K562 (cell line): ENCODE results near the gene CC2D2B. TPM values are rescaled to one million over a fixed set of nuclear protein-coding genes. Genes with fewer than 3 reads are reported as not detected.
A peak's percentile ranks its signal among the peaks of the same experiment; 100 is the strongest.

Experiments used
- ATAC-seq: fragments of 200-7000 bp; cut with Tn5 transposase; 3 replicates; pipeline ENCODE4 v1.9.1; 2020; ENCODE audit warnings: moderate library complexity
- BruUV-seq: library from RNA; stranded (reverse); fragments of 400-500 nt; replicated peaks from 2 replicates; lab custom pipeline; 2021; lab: Mats Ljungman, UMichigan
- CTCF ChIA-PET: fragments of 300-600 bp; formaldehyde crosslinking; extraction: SDS; loops from one replicate; lab custom pipeline; 2021; ENCODE audit warnings: low intra/inter-chr PET ratio; lab: Yijun Ruan, JAX
- POLR2A ChIA-PET: fragments of 300-600, 350-650 bp; sonication (Branson Sonifier 250); formaldehyde crosslinking; extraction: SDS; loops from one replicate; lab custom pipeline; 2021; ENCODE audit warnings: antibody characterized with exemption, inconsistent platforms; lab: Yijun Ruan, JAX
- DNase-seq, 4 experiments: peaks; one replicate each; pipeline versions ENCODE4 v3.0.0 to v3.0.0-alpha.2; 2011 to 2018; ENCODE audit warnings: low spot score in 3 of 4, mixed read lengths in 3 of 4; ENCODE audit errors: extremely low read depth in 1 of 4
- FAIRE-seq: peaks from 2 replicates; lab custom pipeline; 2011; peaks lifted over from hg19 to GRCh38; lab: Jason Lieb, UNC
- H2AFZ ChIP-seq: 2 replicates; pipeline ENCODE4 v1.6.0; 2011; ENCODE audit warnings: low read depth, low read length, control low read depth, inconsistent platforms
- H3K27ac ChIP-seq: fragments of 200-600 bp; 3 replicates; pipeline ENCODE4 v1.8.0; 2011; ENCODE audit warnings: low read depth, mild to moderate bottlenecking, control low read depth, inconsistent platforms, low read length, moderate library complexity, mixed read lengths; ENCODE audit errors: extremely low read depth
- H3K27me3 ChIP-seq, 2 experiments: fragments of 300-600 bp in 1 of 2; 2 replicates in 1 of 2; 3 replicates in 1 of 2; pipeline versions ENCODE4 v1.6.0 to v1.8.0; 2011; ENCODE audit warnings: inconsistent platforms in 2 of 2, low read length in 2 of 2, mild to moderate bottlenecking in 1 of 2, mixed read lengths in 1 of 2, moderate library complexity in 1 of 2; ENCODE audit not compliant: control insufficient read depth in 2 of 2, insufficient read depth in 2 of 2
- H3K36me3 ChIP-seq: fragments of 300-600 bp; 3 replicates; pipeline ENCODE4 v1.8.0; 2011; ENCODE audit warnings: mild to moderate bottlenecking, low read length, inconsistent platforms; ENCODE audit not compliant: control insufficient read depth, insufficient read depth
- H3K4me1 ChIP-seq, 2 experiments: fragments of 200-600 bp in 1 of 2; replicated peaks in 1 of 2; 2 replicates in 1 of 2; 3 replicates in 1 of 2; pipeline versions ENCODE4 v1.5.1 to v1.8.0; 2011; ENCODE audit warnings: inconsistent platforms in 2 of 2, low read length in 2 of 2, mild to moderate bottlenecking in 1 of 2, mixed read lengths in 1 of 2, moderate library complexity in 1 of 2; ENCODE audit not compliant: control insufficient read depth in 2 of 2, insufficient read depth in 2 of 2
- H3K4me2 ChIP-seq: 2 replicates; pipeline ENCODE4 v1.6.1; 2011; ENCODE audit warnings: low read length, control low read depth, inconsistent platforms, mixed read lengths; ENCODE audit not compliant: insufficient read depth
- H3K4me3 ChIP-seq: fragments of 200-600 bp; sonication (generic), shearing (Covaris generic); 2 replicates; pipeline ENCODE4 v1.5.1; 2016; ENCODE audit warnings: control low read depth, inconsistent platforms
- H3K79me2 ChIP-seq: fragments of 200-600 bp; 3 replicates; pipeline ENCODE4 v1.8.0; 2011; ENCODE audit warnings: low read length, inconsistent platforms; ENCODE audit not compliant: control insufficient read depth, insufficient read depth
- H3K9ac ChIP-seq, 2 experiments: 2 replicates each; pipeline versions ENCODE4 v1.6.0 to v1.6.1; 2011; ENCODE audit warnings: low read depth in 2 of 2, low read length in 2 of 2, control low read depth in 1 of 2, inconsistent platforms in 1 of 2, mild to moderate bottlenecking in 1 of 2, mixed read lengths in 1 of 2; ENCODE audit not compliant: insufficient read depth in 1 of 2
- H3K9me1 ChIP-seq: one replicate; pipeline ENCODE4 v1.6.0; 2011; ENCODE audit warnings: inconsistent platforms, mild to moderate bottlenecking, low read length, moderate library complexity; ENCODE audit not compliant: control insufficient read depth, insufficient read depth
- H3K9me3 ChIP-seq: replicated peaks from 2 replicates; pipeline ENCODE4 v1.5.1; 2011; ENCODE audit warnings: low read depth, low read length, inconsistent platforms; ENCODE audit not compliant: control insufficient read depth, insufficient read depth
- H4K20me1 ChIP-seq: replicated peaks from 2 replicates; pipeline ENCODE4 v1.6.1; 2011; ENCODE audit warnings: low read length, inconsistent platforms, mixed read lengths; ENCODE audit not compliant: control insufficient read depth, insufficient read depth
- BCLAF1 ChIP-seq, 2 experiments: fragments of 450-650 bp in 1 of 2; IDR thresholded peaks; 2 replicates each; pipeline ENCODE4 v1.6.1; 2011 to 2017; ENCODE audit warnings: low read depth in 2 of 2, antibody characterized with exemption in 1 of 2, borderline replicate concordance in 1 of 2, low read length in 1 of 2, mild to moderate bottlenecking in 1 of 2, mixed read lengths in 1 of 2; ENCODE audit not compliant: control insufficient read depth in 1 of 2
- C11orf30 ChIP-seq: fragments of 450-650 bp; IDR thresholded peaks from 2 replicates; pipeline ENCODE4 v1.6.1; 2016; ENCODE audit warnings: low read depth, mild to moderate bottlenecking
- CTCF ChIP-seq, 3 experiments: IDR thresholded peaks in 2 of 3; conservative IDR thresholded peaks in 1 of 3; 2 replicates each; pipeline ENCODE4 v1.5.1; 2011 to 2012; ENCODE audit warnings: low read length in 3 of 3, mild to moderate bottlenecking in 3 of 3, control low read depth in 2 of 3, improper control_type of control experiment in 1 of 3, inconsistent platforms in 1 of 3, low read depth in 1 of 3, mixed read lengths in 1 of 3, moderate library complexity in 1 of 3; ENCODE audit not compliant: insufficient read depth in 2 of 3
- DACH1 ChIP-seq: fragments of 450-650 bp; IDR thresholded peaks from 2 replicates; pipeline ENCODE4 v1.6.1; 2018; ENCODE audit not compliant: partially characterized antibody
- MAFF ChIP-seq: IDR thresholded peaks from 2 replicates; pipeline ENCODE4 v1.6.1; 2012; ENCODE audit warnings: low read length, improper control_type of control experiment
- MAFG ChIP-seq: fragments of 450-650 bp; conservative IDR thresholded peaks from 2 replicates; pipeline ENCODE4 v1.6.1; 2016; ENCODE audit warnings: missing genetic modification characterization, missing compliant biosample characterization
- MCM3 ChIP-seq: fragments of 450-650 bp; IDR thresholded peaks from 2 replicates; pipeline ENCODE4 v1.6.1; 2016
- NFXL1 ChIP-seq: fragments of 450-650 bp; formaldehyde crosslinking; IDR thresholded peaks from 2 replicates; pipeline ENCODE4 v1.4.0; 2021; ENCODE audit warnings: mild to moderate bottlenecking
- NRF1 ChIP-seq, 2 experiments: fragments of 450-650 bp; IDR thresholded peaks in 1 of 2; conservative IDR thresholded peaks in 1 of 2; 2 replicates each; pipeline ENCODE4 v1.6.1; 2014; ENCODE audit warnings: mild to moderate bottlenecking in 2 of 2
- RAD21 ChIP-seq, 2 experiments: fragments of 250-450 bp in 1 of 2; fragments of 450-650 bp in 1 of 2; sonication (Bioruptor Pico) in 1 of 2; formaldehyde crosslinking in 1 of 2; IDR thresholded peaks in 1 of 2; conservative IDR thresholded peaks in 1 of 2; 2 replicates each; pipeline versions ENCODE4 v1.4.0 to v1.8.0; 2020 to 2022; ENCODE audit warnings: mild to moderate bottlenecking in 2 of 2, moderate library complexity in 1 of 2
- RFX7 ChIP-seq: fragments of 250-450 bp; sonication (Bioruptor Pico); IDR thresholded peaks from 2 replicates; pipeline ENCODE4 v1.5.1; 2021; ENCODE audit warnings: mild to moderate bottlenecking
- SMC3 ChIP-seq: conservative IDR thresholded peaks from 2 replicates; pipeline ENCODE4 v1.6.1; 2011; ENCODE audit warnings: low read depth, low read length, improper control_type of control experiment; ENCODE audit not compliant: insufficient read depth
- SRSF3 ChIP-seq: fragments of 200-400 bp; formaldehyde crosslinking; IDR thresholded peaks from 2 replicates; pipeline ENCODE4 v1.6.1; 2016; ENCODE audit warnings: mild to moderate bottlenecking, low read length, moderate library complexity; ENCODE audit not compliant: insufficient read depth
- ZNF316 ChIP-seq: fragments of 450-650 bp; IDR thresholded peaks from 2 replicates; pipeline ENCODE4 v1.6.1; 2016
- WGBS: fragments of 100-300 bp; shearing (Covaris generic); methylation state at CpG from one replicate; pipeline ENCODE4 v1.1.6; 2016; ENCODE audit warnings: low coverage, mixed read lengths; ENCODE audit not compliant: insufficient coverage; ENCODE audit errors: missing lambda C conversion rate; 5-methylcytosine and 5-hydroxymethylcytosine counted together
- in situ Hi-C: fragments of 300-500 bp; cut with MboI; formaldehyde crosslinking; loops from 4 replicates; pipeline ENCODE4 v1.15.0; 2018; ENCODE audit warnings: inconsistent platforms, mixed read lengths
- intact Hi-C: fragments of 100-400 bp; cut with micrococcal nuclease; formaldehyde crosslinking; loops from 2 replicates; pipeline ENCODE4 v1.14.2; 2022
- polyA plus RNA-seq, 8 experiments: library from polyadenylated mRNA; depleted of rRNA in 4 of 8; stranded (reverse) in 5 of 8; unstranded in 3 of 8; fragments of >200 nt; fragmentation: Nextera tagmentation in 2 of 8; fragmentation: Illumina TruSeq in 1 of 8; extraction: Ambion mirVana in 2 of 8; extraction: Trizol in 1 of 8; gene quantifications; 2 replicates each; pipeline versions ENCODE4 v1.2.1 to v1.2.3, GENCODE V29; 2011 to 2014; ENCODE audit warnings: inconsistent platforms in 1 of 8, missing spikeins in 1 of 8
- total RNA-seq, 7 experiments: library from RNA; depleted of rRNA in 6 of 7; stranded (reverse); fragments of >200 nt in 6 of 7; fragmentation: Illumina TruSeq in 2 of 7; extraction: Trizol in 2 of 7; gene quantifications; 2 replicates each; pipeline versions ENCODE4 v1.2.1 to v1.2.3, GENCODE V29; 2011 to 2021; ENCODE audit warnings: low replicate concordance in 1 of 7
- TF ChIP-seq, protein P1 (sequence below): sonication (generic); IDR thresholded peaks from 2 replicates; pipeline ENCODE4 v1.6.1; 2016

Gene CC2D2B
- total and polyA plus RNA-seq, 9 of the 15 experiments (the other 6 are each of a cell fraction or from before 2014, with no cell fraction given): 0.10 to 0.34 (median 0.20) TPM; not detected in 5

- TF ChIP-seq BCLAF1 (IDR thresholded peaks at IDR 0.05; ENCODE audit: borderline replicate concordance in 1 of 2, control insufficient read depth in 1 of 2, low read depth in 2 of 2, low read length in 1 of 2) (no peak), RFX7 (CRISPR knock-in tag) (no peak), CTCF (IDR thresholded peaks at IDR 0.05 in 2 of 3, conservative IDR thresholded peaks at IDR 0.05 in 1 of 3; ENCODE audit: insufficient read depth in 2 of 3, low read depth in 1 of 3, low read length in 3 of 3) (peak; percentile 19 to 44 (median 37); a peak in 5 of 6 replicates), NFXL1 (CRISPR knock-in tag) (no peak), MAFG (tag) (0 out of 2 replicates have a peak, but pooled peaks have one; percentile 22), MAFF (peak; percentile 16; the same call in 1 of the 2 replicates), NRF1 (conservative IDR thresholded peaks at IDR 0.05 in 1 of 2, IDR thresholded peaks at IDR 0.05 in 1 of 2) (no peak), C11orf30 (peak; percentile 50), SMC3 (0 out of 2 replicates have a peak, but pooled peaks have one; percentile 6), ZNF316 (peak; percentile 73), DACH1 (no peak), RAD21 (CRISPR knock-in tag; conservative IDR thresholded peaks at IDR 0.05 in 1 of 2, IDR thresholded peaks at IDR 0.05 in 1 of 2) (peak; percentile 26 to 45), SRSF3 (no peak), MCM3 (no peak)
- TF ChIP-seq, protein P1, sequence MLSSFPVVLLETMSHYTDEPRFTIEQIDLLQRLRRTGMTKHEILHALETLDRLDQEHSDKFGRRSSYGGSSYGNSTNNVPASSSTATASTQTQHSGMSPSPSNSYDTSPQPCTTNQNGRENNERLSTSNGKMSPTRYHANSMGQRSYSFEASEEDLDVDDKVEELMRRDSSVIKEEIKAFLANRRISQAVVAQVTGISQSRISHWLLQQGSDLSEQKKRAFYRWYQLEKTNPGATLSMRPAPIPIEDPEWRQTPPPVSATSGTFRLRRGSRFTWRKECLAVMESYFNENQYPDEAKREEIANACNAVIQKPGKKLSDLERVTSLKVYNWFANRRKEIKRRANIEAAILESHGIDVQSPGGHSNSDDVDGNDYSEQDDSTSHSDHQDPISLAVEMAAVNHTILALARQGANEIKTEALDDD: peak; percentile 58
- H3K9ac ChIP-seq: peak overlapping the region; percentile 66 to 85
- H3K9me1 ChIP-seq: no peaks in the 10 kb centered on the region
- POLR2A ChIA-PET: interaction anchor here (0.5 to 1.0 kb wide), 3 partner anchors 12 to 606 kb away, joined by 3 to 4 read pairs (median 3); no protein-coding TSS in a partner anchor
- H3K4me1 ChIP-seq: peaks cover 0 to 8% of the 10 kb centered on the region in 2 experiments; a peak in 3 of 5 replicates
- H3K27me3 ChIP-seq: no peaks in the 10 kb centered on the region
- H3K79me2 ChIP-seq: peaks cover 11% of the 10 kb centered on the region; the same call in 2 of the 3 replicates
- DNase-seq: peak; percentile 20 to 66 (median 28)
- peak overlapping the region; percentile 57 for H3K4me3 ChIP-seq
- peak; percentile 51 for FAIRE-seq
- no TSS peak for BruUV-seq
- peak overlapping the region; percentile 60 for H3K27ac ChIP-seq
- in situ Hi-C loops (no loop called here), intact Hi-C loops (no loop called here)
- CTCF ChIA-PET: no interaction called here
- peak overlapping the region; percentile 84 for H3K4me2 ChIP-seq
- no peaks in the 10 kb centered on the region for H4K20me1 ChIP-seq
- ATAC-seq: peak; percentile 87
- 7% methylated on average over 22 of the region's 22 CpGs for WGBS
- H3K36me3 ChIP-seq: peaks cover 27% of the 10 kb centered on the region; the same call in 2 of the 3 replicates
- no peaks in the 10 kb centered on the region for H3K9me3 ChIP-seq
- H2AFZ ChIP-seq: peak overlapping the region; percentile 93
Observed at GRCh38 chr10:95906677-95907455, 909 bp upstream of the CC2D2B start.
